HG03066 (cell line): Measurements from ENCODE around the gene PTPRG.
"Not testable (repeated sequence)": the region's sequence is repeated elsewhere in the genome, so short reads cannot be mapped to it uniquely, and the experiment has no call there.

Experiments used
- ATAC-seq: cut with Tn5 transposase; IDR thresholded peaks from one replicate; pipeline ENCODE4 v1.9.1; 2021; ENCODE audit warnings: low read depth; ENCODE audit not compliant: unreplicated experiment

Gene PTPRG

DNA sequence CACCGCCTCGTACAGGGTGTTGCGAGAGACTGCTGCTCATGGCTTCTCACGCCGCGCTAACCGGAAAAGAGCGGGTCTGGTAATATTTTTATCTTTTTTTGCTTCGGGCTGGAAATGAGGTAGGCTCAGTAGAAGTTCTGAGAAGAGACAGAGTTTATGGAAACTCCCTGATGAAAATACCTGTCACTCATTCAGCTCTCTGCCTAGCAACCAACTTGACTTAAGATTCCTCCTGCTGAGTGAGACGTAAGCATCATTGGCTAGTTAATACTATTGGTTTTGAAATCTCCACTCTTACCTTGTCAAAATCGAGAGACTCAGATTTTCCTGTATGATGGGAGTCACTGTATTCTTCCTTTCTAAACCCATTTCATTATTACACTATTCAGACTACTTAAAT, 181.7 kb downstream of the PTPRG start:
- no peak for ATAC-seq

DNA sequence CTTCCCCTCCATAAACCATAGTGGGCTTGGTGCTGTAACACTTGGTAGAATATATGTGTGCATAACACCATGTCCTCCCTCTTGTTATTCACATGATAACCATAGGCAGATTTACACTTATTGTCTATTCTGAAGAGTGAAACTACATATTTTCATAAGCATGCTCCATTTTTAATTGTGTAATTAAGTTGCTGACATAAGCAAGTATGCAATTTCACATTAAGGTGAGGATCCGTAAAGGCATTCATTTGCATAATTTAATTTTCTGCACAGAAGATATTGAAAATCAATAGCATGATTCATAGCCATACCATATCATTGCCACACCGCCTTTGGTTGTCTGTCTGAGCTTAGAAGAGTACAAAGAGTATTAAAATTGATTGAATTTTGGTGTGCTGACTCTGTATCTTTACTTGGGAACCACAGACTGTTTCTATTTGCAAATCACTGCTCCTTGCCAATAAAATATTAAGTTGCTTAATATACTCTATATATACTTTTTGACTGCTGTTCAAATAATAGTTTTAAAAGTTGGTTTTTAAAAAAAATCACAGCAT, 182.4 kb downstream of the PTPRG start:
- ATAC-seq: no peak

- no peak for ATAC-seq
These were observed 186.9 kb downstream of the PTPRG start for GRCh38 chr3:61748288-61748687.

GRCh38 chr3:61750766-61751165, 189.4 kb downstream of the PTPRG start:
- ATAC-seq: no peak

- ATAC-seq: no peak
These were observed 197.5 kb downstream of the PTPRG start for GRCh38 chr3:61758839-61759238.

DNA sequence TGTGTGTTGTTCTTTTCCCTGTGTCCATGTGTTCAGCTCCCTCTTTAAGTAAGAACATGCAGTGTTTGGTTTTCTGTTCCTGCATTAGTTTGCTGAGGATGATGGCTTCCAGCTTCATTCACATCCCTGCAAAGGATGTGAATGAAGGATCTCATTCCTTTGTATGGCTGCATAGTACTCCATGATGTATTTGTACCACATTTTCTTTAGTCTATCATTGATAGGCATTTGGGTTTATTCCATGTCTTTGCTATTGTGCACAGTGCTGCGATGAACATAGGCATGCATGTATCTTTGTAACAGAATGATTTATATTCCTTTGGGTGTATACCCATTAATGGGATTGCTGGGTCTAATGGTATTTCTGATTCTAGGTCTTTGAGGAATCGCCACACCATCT, 199.4 kb downstream of the PTPRG start:
- not testable (repeated sequence) for ATAC-seq

GRCh38 chr3:61761694-61762430, 200.5 kb downstream of the PTPRG start:
- no peak for ATAC-seq

- no peak for ATAC-seq
These were observed 203.9 kb downstream of the PTPRG start for GRCh38 chr3:61765157-61765876.

DNA sequence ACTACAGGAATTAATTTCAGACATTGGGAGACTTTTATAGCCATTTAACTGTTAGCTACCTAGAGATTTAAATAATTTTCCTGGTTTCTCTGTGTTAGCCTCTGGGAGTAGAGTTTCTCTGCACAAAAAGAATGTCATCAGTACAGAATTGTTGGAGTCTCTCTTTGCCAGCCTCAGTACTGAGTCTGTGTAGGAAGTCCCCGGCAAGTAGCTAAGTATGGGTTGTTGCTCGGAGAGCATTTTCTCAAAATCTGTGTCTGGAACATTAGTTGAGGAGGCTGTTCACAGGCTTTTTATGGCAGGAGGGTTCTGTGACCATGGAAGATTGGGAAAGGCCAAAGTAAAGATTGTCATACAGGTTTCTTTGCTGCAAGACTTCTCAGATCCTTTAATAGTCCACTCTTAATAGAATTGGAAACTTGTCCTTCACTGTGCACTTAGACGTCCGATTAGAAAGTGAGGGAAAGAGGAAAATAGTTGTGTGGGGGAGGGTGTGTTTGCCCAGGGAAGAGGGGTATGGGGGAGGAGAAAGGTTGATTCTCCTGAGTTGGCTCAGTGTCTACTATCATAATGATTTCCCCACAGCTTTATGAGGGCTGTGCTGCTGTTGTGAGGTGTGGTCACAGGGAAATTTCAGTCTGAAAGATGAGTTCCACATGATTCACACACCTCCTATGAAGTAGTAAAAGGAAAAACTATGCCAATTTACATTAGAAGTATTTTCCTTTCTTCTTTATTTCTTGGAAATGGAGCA, 207.1 kb downstream of the PTPRG start:
- no peak for ATAC-seq

DNA sequence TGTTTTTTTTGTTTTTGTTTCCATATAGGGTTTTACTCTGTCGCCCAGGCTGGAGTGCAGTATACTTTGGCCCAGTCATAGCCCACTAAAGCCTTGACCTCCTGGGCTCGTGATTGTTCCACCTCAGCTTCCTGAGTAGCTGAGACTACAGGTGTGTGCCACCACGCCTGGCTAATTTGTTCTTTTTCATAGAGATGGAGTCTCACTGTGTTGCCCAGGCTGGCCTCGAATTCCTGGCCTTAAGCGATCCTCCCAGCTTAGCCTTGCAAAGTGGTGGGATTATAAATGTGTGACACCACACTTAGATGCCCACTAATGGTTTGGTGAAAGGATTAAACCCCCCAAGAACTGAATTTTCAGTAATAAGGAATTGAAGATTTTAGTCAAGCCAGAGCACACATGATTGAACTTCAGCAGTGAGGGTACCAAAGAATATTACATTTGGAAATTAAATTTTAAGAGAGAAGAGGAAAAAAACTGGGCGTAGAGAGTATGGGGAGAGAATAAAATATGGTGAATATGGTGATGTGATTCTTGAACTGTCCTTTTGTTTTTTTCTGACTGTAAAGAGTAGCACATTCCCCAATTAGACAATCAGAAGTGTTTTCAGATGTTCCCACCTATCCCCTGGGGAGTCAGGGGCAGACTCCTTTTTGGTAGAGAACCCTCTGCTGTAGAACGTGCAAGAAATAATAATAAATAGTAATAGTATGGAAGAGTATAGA, 208.1 kb downstream of the PTPRG start:
- ATAC-seq: no peak

- ATAC-seq: no peak
These were observed 210.6 kb downstream of the PTPRG start for GRCh38 chr3:61771976-61772375.

GRCh38 chr3:61772456-61772855, 211.1 kb downstream of the PTPRG start:
- ATAC-seq: no peak

- no peak for ATAC-seq
These were observed 213.0 kb downstream of the PTPRG start for GRCh38 chr3:61774279-61774890.

DNA sequence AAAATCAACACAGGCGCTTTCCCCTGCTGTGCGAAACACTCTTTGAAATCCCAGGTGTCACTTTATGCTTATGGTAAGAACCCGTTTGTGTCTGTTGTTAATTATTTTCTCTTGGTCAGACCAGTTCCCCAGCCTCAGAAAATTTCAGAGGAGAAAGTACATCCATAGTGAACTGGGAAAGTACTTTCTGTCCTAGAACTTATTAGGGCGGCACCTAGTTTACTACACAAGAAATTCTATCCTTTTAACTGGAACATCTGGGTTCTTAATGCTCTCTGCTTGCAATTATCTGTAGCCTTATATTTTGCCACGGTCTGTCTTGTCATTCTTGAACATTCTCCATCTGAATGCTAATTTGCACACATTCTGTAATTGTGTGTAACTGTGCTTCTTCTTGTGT, 215.0 kb downstream of the PTPRG start:
- ATAC-seq: no peak

DNA sequence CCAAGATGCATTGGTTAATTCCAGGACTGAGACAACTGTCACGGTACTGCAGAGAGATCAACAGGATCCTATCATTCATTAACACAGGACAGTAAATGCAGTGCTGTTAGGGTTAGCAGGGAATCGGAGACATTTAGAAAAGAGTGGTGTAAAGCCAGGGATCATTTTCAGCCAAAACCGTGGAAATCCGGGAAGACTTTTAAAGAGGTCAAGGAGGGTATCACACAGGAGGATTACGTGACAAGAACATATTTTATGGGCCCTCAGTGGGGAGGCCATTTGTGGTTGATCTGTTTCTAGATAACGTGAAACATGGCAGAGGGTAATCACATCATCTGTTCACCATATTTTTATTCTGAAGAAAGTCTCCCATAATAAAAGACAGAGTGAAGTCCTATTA, 216.1 kb downstream of the PTPRG start:
- no peak for ATAC-seq

GRCh38 chr3:61778095-61778494, 216.7 kb downstream of the PTPRG start:
- ATAC-seq: no peak

GRCh38 chr3:61780016-61780415, 218.6 kb downstream of the PTPRG start:
- ATAC-seq: no peak

GRCh38 chr3:61780455-61781228, 219.3 kb downstream of the PTPRG start:
- no peak for ATAC-seq

DNA sequence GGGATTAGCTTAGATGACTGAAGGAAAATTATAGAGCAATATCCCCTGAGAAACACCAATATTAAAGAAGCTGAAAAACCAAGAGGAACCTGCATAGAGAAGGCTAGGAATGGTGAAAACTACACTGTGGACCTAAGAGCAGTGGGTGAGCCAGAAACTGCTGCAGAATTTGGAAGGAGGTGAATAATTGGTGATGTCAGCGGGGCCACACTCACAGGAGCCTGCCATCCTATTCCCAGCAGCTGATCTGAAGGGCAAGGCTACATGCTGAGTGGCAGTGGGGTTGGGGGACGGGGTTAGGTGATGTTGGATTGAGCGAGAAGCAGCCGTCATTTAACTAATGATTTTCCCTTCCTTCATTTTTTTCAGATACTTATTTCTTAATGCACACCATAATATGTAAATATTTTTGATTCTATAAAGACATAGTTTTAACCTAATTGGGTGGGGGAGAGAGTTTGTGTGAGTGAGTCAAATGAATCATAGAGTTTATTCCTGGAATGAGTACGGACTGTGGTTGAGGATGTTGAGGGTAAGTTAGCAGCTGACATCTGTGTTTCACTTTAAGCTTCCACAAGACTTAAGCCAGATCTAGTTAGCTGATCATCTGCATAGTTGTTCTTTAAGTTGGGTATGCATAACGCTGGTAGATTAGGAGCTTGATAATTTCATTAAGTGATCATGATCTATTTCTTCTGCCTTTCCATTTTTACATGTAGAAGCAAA, 222.8 kb downstream of the PTPRG start:
- no peak for ATAC-seq
